ENCODE data around the gene CATSPER3. TPM values are rescaled to one million over a fixed set of nuclear protein-coding genes. Genes with fewer than 3 reads are reported as not detected.

Gene CATSPER3
- total and polyA plus RNA-seq, 2 of the 13 experiments (the other 11 are each of a cell fraction or from before 2014, with no cell fraction given), result 0.33 to 0.37 TPM

DNA sequence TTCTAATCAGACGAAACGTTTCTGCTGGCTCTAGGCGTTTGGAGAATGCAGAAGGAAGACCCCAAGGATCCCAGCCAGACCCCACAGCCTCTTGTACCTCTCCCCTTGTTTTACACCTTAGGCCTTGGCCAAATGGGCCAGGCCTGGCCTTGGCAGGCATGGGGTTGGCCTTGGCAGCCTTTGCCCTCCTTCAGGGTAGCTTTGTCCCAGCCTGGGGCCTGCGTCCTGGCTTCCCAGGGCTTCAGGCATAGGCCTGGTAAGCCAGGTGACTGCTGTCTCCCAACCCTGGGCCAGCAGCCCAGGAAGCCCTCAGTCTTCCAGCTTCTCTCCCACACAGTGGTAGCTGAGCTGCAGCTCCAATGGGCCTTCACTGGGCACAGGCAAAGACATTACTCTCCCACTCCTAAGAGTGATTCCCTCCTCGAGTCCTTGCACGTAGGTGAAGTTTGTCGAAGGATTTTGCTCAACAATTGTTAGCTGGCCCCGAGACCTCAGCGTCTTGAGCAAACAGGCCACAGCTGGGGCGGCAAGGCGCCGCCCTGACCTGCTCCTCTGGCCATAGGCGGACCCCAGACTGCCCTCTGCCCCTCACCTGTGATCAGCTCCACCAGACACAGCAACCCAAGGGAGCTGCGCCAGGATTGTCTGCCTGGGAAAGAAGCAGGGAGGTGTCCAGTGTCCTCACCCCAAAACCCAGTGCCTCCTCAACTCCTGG is 67.4 kb downstream of the CATSPER3 start (continued):
- TF ChIP-seq, protein P1, sequence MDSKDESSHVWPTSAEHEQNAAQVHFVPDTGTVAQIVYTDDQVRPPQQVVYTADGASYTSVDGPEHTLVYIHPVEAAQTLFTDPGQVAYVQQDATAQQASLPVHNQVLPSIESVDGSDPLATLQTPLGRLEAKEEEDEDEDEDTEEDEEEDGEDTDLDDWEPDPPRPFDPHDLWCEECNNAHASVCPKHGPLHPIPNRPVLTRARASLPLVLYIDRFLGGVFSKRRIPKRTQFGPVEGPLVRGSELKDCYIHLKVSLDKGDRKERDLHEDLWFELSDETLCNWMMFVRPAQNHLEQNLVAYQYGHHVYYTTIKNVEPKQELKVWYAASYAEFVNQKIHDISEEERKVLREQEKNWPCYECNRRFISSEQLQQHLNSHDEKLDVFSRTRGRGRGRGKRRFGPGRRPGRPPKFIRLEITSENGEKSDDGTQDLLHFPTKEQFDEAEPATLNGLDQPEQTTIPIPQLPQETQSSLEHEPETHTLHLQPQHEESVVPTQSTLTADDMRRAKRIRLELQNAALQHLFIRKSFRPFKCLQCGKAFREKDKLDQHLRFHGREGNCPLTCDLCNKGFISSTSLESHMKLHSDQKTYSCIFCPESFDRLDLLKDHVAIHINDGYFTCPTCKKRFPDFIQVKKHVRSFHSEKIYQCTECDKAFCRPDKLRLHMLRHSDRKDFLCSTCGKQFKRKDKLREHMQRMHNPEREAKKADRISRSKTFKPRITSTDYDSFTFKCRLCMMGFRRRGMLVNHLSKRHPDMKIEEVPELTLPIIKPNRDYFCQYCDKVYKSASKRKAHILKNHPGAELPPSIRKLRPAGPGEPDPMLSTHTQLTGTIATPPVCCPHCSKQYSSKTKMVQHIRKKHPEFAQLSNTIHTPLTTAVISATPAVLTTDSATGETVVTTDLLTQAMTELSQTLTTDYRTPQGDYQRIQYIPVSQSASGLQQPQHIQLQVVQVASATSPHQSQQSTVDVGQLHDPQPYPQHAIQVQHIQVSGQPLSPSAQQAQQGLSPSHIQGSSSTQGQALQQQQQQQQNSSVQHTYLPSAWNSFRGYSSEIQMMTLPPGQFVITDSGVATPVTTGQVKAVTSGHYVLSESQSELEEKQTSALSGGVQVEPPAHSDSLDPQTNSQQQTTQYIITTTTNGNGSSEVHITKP (CRISPR knock-in tag; IDR thresholded peaks at IDR 0.05; ENCODE audit: low read depth), result no peak
- TF ChIP-seq EHMT2 (IDR thresholded peaks at IDR 0.05; ENCODE audit: borderline replicate concordance, low read depth, low read length), result no peak
- TF ChIP-seq, protein P2, sequence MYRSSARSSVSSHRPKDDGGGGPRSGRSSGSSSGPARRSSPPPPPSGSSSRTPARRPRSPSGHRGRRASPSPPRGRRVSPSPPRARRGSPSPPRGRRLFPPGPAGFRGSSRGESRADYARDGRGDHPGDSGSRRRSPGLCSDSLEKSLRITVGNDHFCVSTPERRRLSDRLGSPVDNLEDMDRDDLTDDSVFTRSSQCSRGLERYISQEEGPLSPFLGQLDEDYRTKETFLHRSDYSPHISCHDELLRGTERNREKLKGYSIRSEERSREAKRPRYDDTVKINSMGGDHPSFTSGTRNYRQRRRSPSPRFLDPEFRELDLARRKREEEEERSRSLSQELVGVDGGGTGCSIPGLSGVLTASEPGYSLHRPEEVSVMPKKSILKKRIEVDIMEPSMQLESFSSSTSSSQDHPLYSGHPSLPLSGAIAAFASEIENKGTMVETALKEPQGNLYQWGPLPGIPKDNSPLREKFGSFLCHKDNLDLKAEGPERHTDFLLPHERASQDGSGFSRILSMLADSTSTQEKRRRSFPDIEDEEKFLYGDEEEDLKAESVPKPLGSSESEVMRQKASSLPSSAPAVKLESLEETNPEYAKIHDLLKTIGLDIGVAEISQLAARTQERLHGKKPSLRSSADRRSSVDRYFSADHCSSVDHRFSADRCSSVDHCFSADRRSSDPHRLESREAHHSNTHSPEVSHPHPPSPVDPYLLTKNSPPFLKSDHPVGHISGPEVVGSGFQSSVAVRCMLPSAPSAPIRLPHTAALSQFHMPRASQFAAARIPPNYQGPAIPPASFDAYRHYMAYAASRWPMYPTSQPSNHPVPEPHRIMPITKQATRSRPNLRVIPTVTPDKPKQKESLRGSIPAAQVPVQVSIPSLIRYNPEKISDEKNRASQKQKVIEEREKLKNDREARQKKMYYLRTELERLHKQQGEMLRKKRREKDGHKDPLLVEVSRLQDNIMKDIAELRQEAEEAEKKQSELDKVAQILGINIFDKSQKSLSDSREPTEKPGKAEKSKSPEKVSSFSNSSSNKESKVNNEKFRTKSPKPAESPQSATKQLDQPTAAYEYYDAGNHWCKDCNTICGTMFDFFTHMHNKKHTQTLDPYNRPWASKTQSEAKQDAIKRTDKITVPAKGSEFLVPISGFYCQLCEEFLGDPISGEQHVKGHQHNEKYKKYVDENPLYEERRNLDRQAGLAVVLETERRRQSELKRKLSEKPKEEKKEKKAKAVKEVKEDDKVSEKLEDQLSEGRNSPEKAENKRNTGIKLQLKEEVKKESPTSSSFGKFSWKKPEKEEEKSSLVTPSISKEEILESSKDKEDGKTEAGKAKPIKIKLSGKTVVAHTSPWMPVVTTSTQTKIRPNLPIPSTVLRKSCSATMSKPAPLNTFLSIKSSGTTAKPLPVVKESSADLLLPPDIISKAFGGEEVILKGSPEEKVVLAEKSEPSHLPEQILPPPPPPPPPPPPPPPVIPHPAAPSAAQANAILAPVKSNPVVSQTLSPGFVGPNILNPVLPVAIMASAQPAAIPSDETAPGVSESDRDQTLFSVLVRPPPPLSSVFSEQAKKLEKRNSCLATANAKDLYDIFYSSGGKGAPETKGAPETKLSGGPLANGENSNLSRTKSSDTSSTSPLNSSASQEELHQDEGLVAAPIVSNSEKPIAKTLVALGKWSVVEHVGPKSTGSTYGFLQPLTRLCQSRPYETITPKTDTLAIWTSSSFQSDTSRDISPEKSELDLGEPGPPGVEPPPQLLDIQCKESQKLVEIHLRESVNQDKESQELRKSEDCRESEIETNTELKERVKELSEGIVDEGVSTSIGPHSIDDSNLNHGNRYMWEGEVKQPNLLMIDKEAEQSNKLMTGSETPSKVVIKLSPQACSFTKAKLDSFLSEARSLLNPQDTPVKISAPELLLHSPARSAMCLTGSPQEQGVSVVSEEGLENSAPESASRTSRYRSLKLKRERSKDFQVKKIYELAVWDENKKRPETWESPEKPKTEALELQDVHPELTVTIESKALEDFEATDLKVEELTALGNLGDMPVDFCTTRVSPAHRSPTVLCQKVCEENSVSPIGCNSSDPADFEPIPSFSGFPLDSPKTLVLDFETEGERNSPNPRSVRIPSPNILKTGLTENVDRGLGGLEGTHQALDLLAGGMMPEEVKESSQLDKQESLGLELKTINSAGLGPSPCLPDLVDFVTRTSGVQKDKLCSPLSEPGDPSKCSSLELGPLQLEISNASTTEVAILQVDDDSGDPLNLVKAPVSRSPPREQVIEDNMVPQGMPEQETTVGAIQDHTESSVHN (CRISPR knock-in tag; IDR thresholded peaks at IDR 0.05), result no peak
- no peak for TF ChIP-seq ESRRA (CRISPR knock-in tag; IDR thresholded peaks at IDR 0.05; ENCODE audit: low read depth)
- TF ChIP-seq, protein P3, sequence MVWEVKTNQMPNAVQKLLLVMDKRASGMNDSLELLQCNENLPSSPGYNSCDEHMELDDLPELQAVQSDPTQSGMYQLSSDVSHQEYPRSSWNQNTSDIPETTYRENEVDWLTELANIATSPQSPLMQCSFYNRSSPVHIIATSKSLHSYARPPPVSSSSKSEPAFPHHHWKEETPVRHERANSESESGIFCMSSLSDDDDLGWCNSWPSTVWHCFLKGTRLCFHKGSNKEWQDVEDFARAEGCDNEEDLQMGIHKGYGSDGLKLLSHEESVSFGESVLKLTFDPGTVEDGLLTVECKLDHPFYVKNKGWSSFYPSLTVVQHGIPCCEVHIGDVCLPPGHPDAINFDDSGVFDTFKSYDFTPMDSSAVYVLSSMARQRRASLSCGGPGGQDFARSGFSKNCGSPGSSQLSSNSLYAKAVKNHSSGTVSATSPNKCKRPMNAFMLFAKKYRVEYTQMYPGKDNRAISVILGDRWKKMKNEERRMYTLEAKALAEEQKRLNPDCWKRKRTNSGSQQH (CRISPR knock-in tag; IDR thresholded peaks at IDR 0.05; ENCODE audit: low read depth), result no peak
- TF ChIP-seq, protein P4, sequence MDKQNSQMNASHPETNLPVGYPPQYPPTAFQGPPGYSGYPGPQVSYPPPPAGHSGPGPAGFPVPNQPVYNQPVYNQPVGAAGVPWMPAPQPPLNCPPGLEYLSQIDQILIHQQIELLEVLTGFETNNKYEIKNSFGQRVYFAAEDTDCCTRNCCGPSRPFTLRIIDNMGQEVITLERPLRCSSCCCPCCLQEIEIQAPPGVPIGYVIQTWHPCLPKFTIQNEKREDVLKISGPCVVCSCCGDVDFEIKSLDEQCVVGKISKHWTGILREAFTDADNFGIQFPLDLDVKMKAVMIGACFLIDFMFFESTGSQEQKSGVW (CRISPR knock-in tag; IDR thresholded peaks at IDR 0.05; ENCODE audit: borderline replicate concordance), result no peak
- TF ChIP-seq ZNF605 (CRISPR knock-in tag; IDR thresholded peaks at IDR 0.05), result no peak
- 0 out of 2 replicates have a peak, but pooled peaks have one; percentile 47 for TF ChIP-seq SATB2 (CRISPR knock-in tag; IDR thresholded peaks at IDR 0.05)
- no peak for TF ChIP-seq ZNF792 (CRISPR knock-in tag; IDR thresholded peaks at IDR 0.05)
- no peak for TF ChIP-seq PHF21A (CRISPR knock-in tag; IDR thresholded peaks at IDR 0.05)
- no peak for TF ChIP-seq IRX3 (CRISPR knock-in tag; IDR thresholded peaks at IDR 0.05; ENCODE audit: borderline replicate concordance, low read depth)
